Transverse colon (tissue), 4 donors: ENCODE data around the gene TNS1. TPM values are rescaled to one million over a fixed set of nuclear protein-coding genes. Genes with fewer than 3 reads are reported as not detected.

ENCODE experiments used
- DNase-seq: peaks from one replicate; pipeline ENCODE4 v3.0.0-alpha.2; 2019
- H3K27ac ChIP-seq, 4 donors: fragments of 200-600 bp; sonication (generic); 2 replicates each; pipeline ENCODE4 v1.5.1; 2016 to 2018; ENCODE audit warnings: inconsistent platforms in 4 of 4
- H3K27me3 ChIP-seq: fragments of 200-600 bp; sonication (generic); 2 replicates; pipeline ENCODE4 v1.5.1; 2017; ENCODE audit warnings: inconsistent platforms
- H3K36me3 ChIP-seq, 4 donors: fragments of 200-600 bp; sonication (generic); 2 replicates each; pipeline ENCODE4 v1.5.1; 2017 to 2019; ENCODE audit warnings: inconsistent platforms in 4 of 4
- H3K4me1 ChIP-seq, 4 donors: fragments of 200-600 bp; sonication (generic); 2 replicates each; pipeline ENCODE4 v1.5.1; 2017 to 2020; ENCODE audit warnings: inconsistent platforms in 4 of 4
- H3K4me3 ChIP-seq, 4 donors: fragments of 200-600 bp; sonication (generic); 1 replicate in 1 of 4; 2 replicates in 3 of 4; pipeline versions ENCODE4 v1.5.1 to v1.6.1; 2017 to 2019; ENCODE audit warnings: inconsistent platforms in 4 of 4
- H3K9me3 ChIP-seq, 2 donors: fragments of 200-600 bp; sonication (generic); 2 replicates each; pipeline ENCODE4 v1.5.1; 2017 to 2019; ENCODE audit warnings: inconsistent platforms in 2 of 2
- EP300 ChIP-seq: sonication (generic); formaldehyde crosslinking; IDR thresholded peaks from one replicate; pipeline ENCODE4 v1.6.1; 2017; ENCODE audit warnings: antibody characterized with exemption, low read depth
- POLR2A ChIP-seq: fragments of 450-650 bp; IDR thresholded peaks from one replicate; pipeline ENCODE4 v1.6.1; 2016; ENCODE audit warnings: antibody characterized with exemption, mild to moderate bottlenecking, moderate library complexity
- POLR2AphosphoS5 ChIP-seq, 3 donors: sonication (generic); formaldehyde crosslinking; IDR thresholded peaks; one replicate each; pipeline ENCODE4 v1.6.1; 2016; ENCODE audit warnings: antibody characterized with exemption in 3 of 3
- WGBS, 2 donors: methylation state at CpG; one replicate each; pipeline ENCODE4 v1.1.5; 2018; ENCODE audit warnings: low coverage in 1 of 2; 5-methylcytosine and 5-hydroxymethylcytosine counted together
- in situ Hi-C, 4 donors: fragments of 200-750 bp; cut with MboI; loops; one replicate each; pipeline versions ENCODE4 v1.15.0 to v1.15.1; 2017; ENCODE audit warnings: low sequenced_read_pairs in 3 of 4, low pct_ligation_motif_present in 1 of 4, low pct_unique_long_range_greater_than_20kb in 1 of 4
- intact Hi-C: fragments of 100-400 bp; cut with DNase I; formaldehyde crosslinking; loops from one replicate; pipeline ENCODE4 v1.15.1; 2023; ENCODE audit warnings: low total_unique reads
- total RNA-seq, 4 donors: library from RNA; depleted of rRNA; stranded (reverse); fragments of >200 nt; gene quantifications; one replicate each; pipeline ENCODE4 v1.1.0, GENCODE V29; 2016
- TF ChIP-seq, protein P1 (sequence below), 5 experiments: fragments of 200-600 bp in 3 of 5; fragments of 450-650 bp in 2 of 5; sonication (generic) in 3 of 5; IDR thresholded peaks; 1 replicate in 2 of 5; 2 replicates in 3 of 5; pipeline ENCODE4 v1.5.1; 2016 to 2017; ENCODE audit warnings: antibody characterized with exemption in 5 of 5, inconsistent platforms in 3 of 5, mild to moderate bottlenecking in 2 of 5, moderate library complexity in 1 of 5

Gene TNS1
- total RNA-seq, 4 donors from 2014 or later = 101 to 487 (median 231) TPM

- DNase-seq = no peak
- Histone ChIP-seq H3K4me3 (no peak overlapping the region), H3K9me3 (no peaks in the 10 kb centered on the region), H3K36me3 (no peaks in the 10 kb centered on the region), H3K27ac (no peak overlapping the region), H3K4me1 (no peaks in the 10 kb centered on the region), H3K27me3 (no peaks in the 10 kb centered on the region)
- 77 to 90% methylated on average over 2 to 3 of the region's 3 CpGs for WGBS, 2 donors
- in situ Hi-C loops (loop anchor here in 1 of 4 donors (25.0 kb wide), 1 partner anchor 236 kb away; no protein-coding TSS in a partner anchor), intact Hi-C loops (no loop called here)
- TF ChIP-seq POLR2A = no peak
- TF ChIP-seq, protein P1, sequence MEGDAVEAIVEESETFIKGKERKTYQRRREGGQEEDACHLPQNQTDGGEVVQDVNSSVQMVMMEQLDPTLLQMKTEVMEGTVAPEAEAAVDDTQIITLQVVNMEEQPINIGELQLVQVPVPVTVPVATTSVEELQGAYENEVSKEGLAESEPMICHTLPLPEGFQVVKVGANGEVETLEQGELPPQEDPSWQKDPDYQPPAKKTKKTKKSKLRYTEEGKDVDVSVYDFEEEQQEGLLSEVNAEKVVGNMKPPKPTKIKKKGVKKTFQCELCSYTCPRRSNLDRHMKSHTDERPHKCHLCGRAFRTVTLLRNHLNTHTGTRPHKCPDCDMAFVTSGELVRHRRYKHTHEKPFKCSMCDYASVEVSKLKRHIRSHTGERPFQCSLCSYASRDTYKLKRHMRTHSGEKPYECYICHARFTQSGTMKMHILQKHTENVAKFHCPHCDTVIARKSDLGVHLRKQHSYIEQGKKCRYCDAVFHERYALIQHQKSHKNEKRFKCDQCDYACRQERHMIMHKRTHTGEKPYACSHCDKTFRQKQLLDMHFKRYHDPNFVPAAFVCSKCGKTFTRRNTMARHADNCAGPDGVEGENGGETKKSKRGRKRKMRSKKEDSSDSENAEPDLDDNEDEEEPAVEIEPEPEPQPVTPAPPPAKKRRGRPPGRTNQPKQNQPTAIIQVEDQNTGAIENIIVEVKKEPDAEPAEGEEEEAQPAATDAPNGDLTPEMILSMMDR (IDR thresholded peaks at IDR 0.05) = no peak
- TF ChIP-seq EP300 = no peak
- no peak for TF ChIP-seq POLR2AphosphoS5 (IDR thresholded peaks at IDR 0.05)
Measured at GRCh38 chr2:218023636-218024035, 20.8 kb upstream of the TNS1 start.

DNA sequence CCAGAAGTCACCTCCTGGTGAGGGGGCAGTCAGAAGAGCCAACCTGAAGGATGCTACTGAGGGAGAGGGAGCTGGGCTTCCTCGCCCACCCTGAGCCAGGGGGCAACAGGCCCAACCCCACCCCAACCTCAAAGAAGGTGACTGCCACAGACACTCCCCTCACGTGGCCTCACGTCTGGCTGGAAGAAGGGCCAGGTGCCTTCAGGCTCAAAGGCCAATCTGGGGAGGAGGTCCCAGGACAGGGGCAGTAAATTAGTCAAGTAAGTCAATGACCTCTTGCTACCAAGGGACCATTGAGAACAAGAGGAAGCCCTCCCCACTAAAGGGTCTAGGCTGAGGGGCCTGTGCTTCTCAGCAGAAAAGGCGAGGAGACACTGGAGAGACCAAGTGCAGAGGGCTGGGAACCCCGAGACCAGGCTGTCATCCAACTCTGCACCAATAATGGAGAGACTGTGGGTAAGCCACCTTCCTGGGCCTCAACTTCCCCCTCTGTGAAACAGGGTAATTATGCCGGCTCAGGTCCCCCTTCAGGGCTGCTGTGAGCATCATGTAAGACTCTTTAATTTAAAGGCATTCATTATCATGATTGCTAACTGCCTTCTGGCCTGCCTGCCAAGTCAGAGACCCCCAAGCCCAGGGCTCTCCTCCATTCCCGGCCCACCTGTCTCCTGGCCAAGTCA, 20.2 kb upstream of the TNS1 start:
- Histone ChIP-seq H3K9me3 (no peaks in the 10 kb centered on the region), H3K27me3 (no peaks in the 10 kb centered on the region), H3K4me3 (no peak overlapping the region), H3K36me3 (no peaks in the 10 kb centered on the region), H3K27ac (no peak overlapping the region), H3K4me1 (peaks cover 0 to 2% (median 0%) of the 10 kb centered on the region in 4 donors)
- DNase-seq = no peak
- WGBS, 2 donors = 60 to 77% methylated on average over 1 to 7 of the region's 7 CpGs
- TF ChIP-seq, protein P1 (IDR thresholded peaks at IDR 0.05) = no peak
- TF ChIP-seq POLR2AphosphoS5 (IDR thresholded peaks at IDR 0.05) = no peak
- in situ Hi-C loops = loop anchor here in 1 of 4 donors (25.0 kb wide), 1 partner anchor 236 kb away; no protein-coding TSS in a partner anchor
- intact Hi-C loops = no loop called here

DNA sequence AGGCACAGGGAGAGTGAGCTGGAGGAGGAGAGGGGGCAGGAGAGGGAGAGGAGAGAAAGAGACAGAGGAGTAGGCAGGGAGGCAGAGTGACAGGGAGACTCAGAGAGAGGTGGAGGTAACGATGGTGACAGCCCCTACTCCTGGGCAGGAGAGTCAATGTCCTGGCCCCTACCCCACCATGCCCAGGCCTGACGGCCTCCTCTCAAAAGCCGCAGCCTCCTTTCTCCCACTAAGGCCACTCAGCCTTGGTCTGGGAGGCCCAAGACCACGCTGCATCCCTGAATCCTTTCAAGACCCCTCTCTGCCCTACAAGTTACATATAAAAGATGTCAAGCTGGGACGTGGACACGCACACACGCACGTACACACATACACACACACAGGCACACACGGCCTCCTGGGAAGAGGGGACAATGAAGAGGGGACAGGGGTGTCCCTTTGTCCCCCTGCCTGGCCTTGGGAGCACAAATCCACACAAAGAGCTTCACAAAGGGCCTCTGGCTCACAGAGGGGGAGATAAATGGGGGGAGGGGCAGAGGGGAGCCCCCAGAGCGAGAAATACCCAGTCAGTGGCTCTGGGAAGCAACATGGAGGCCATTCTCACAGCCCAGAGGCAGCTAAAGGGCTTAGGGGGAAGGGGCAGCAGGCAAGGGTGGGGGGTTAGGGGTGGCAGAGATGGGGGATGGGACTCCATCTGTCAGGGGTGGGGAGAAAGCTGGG, 19.5 kb upstream of the TNS1 start:
- no peak for DNase-seq
- WGBS, 2 donors = 85% methylated on average over 9 of the region's 10 CpGs; no CpG with 5 or more reads in 1 of the 2 donors
- peaks cover 0 to 5% (median 0%) of the 10 kb centered on the region in 4 donors for H3K4me1 ChIP-seq
- no peak overlapping the region for H3K4me3 ChIP-seq
- H3K36me3 ChIP-seq = no peaks in the 10 kb centered on the region
- TF ChIP-seq POLR2A (no peak), EP300 (no peak), POLR2AphosphoS5 (IDR thresholded peaks at IDR 0.05) (no peak)
- TF ChIP-seq, protein P1 (IDR thresholded peaks at IDR 0.05) = no peak
- no peaks in the 10 kb centered on the region for H3K9me3 ChIP-seq
- in situ Hi-C loops (loop anchor here in 1 of 4 donors (25.0 kb wide), 1 partner anchor 235 kb away; no protein-coding TSS in a partner anchor), intact Hi-C loops (no loop called here)
- H3K27ac ChIP-seq = no peak overlapping the region
- no peaks in the 10 kb centered on the region for H3K27me3 ChIP-seq

DNA sequence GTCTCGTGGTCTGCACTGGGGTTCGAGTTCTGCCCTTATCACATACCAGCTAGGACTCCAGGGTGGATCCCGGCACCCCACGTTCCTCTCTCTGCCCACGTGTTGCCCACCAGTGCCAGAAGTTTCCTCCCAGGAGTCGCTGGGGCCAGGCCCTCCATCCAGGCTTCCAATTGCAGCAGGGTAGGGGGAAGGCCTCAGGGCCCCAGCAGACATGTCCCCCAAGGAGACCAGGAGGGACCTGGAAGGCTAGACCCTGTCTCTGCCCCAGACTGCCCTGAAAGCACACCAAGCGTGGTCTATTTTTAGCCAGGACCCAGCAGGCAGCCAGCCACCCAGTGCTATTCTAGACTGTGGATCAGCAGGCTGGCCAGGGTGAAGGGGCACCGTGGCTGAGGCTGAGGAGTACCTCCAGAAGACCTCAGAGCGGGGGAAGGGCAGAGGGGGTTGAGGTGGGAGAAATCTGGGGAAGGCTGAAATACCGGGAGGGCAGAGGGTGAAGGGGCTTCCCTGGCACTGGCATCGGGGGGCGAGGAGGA, 18.8 kb upstream of the TNS1 start:
- in situ Hi-C loops (loop anchor here in 1 of 4 donors (25.0 kb wide), 1 partner anchor 234 kb away; no protein-coding TSS in a partner anchor), intact Hi-C loops (no loop called here)
- no peak for DNase-seq
- no peak overlapping the region for H3K4me3 ChIP-seq
- peaks cover 0 to 5% (median 0%) of the 10 kb centered on the region in 4 donors for H3K4me1 ChIP-seq
- H3K27ac ChIP-seq = no peak overlapping the region
- WGBS, 2 donors = 66 to 84% methylated on average over 4 to 12 of the region's 12 CpGs
- H3K36me3 ChIP-seq = no peaks in the 10 kb centered on the region
- H3K9me3 ChIP-seq = no peaks in the 10 kb centered on the region
- no peaks in the 10 kb centered on the region for H3K27me3 ChIP-seq
- TF ChIP-seq, protein P1 (IDR thresholded peaks at IDR 0.05) = no peak
- TF ChIP-seq EP300 (no peak), POLR2A (no peak), POLR2AphosphoS5 (IDR thresholded peaks at IDR 0.05) (no peak)
